Upper lobe of right lung (tissue), 1 donor: ENCODE measurements around the gene SPOPL. TPM values are rescaled to one million over a fixed set of nuclear protein-coding genes. Genes with fewer than 3 reads are reported as not detected.
A peak's percentile ranks its signal among the peaks of the same experiment; 100 is the strongest.

Experiments used
- ATAC-seq: fragments of 200-7000 bp; cut with Tn5 transposase; one replicate; pipeline ENCODE4 v1.9.1; 2020; ENCODE audit warnings: mild to moderate bottlenecking, moderate library complexity
- DNase-seq: peaks from one replicate; pipeline ENCODE4 v3.0.0-alpha.2; 2020
- H3K27ac ChIP-seq: fragments of 200-600 bp; one replicate; pipeline ENCODE4 v1.8.0; 2022
- H3K27me3 ChIP-seq: fragments of 200-600 bp; one replicate; pipeline ENCODE4 v1.8.0; 2022; ENCODE audit warnings: mild to moderate bottlenecking
- H3K36me3 ChIP-seq: fragments of 200-600 bp; one replicate; pipeline ENCODE4 v1.8.0; 2022
- H3K4me1 ChIP-seq: fragments of 200-600 bp; one replicate; pipeline ENCODE4 v1.8.0; 2022
- H3K4me3 ChIP-seq: fragments of 200-600 bp; one replicate; pipeline ENCODE4 v1.8.0; 2022; ENCODE audit warnings: mild to moderate bottlenecking
- H3K9me3 ChIP-seq: fragments of 200-600 bp; one replicate; pipeline ENCODE4 v1.8.0; 2022
- intact Hi-C: fragments of 100-400 bp; cut with DNase I; formaldehyde crosslinking; loops from one replicate; pipeline ENCODE4 v1.11.0; 2022
- total RNA-seq: library from RNA; stranded (reverse); fragmentation: NEBNext Ultra II Directional; extraction: Animal tissue kit (Norgen Biotek cat#: 25700); gene quantifications from one replicate; pipeline ENCODE4 v1.2.1, GENCODE V29; 2021
- TF ChIP-seq, protein P1 (sequence below): fragments of 200-600 bp; IDR thresholded peaks from one replicate; pipeline ENCODE4 v1.8.0; 2022; ENCODE audit warnings: antibody characterized with exemption
- donor health status: DM: no; HTN: yes; CAD: no; lungs with severe emphysema.

SPOPL gene
- total RNA-seq, 1 donor from 2014 or later, result 26.3 TPM

DNA sequence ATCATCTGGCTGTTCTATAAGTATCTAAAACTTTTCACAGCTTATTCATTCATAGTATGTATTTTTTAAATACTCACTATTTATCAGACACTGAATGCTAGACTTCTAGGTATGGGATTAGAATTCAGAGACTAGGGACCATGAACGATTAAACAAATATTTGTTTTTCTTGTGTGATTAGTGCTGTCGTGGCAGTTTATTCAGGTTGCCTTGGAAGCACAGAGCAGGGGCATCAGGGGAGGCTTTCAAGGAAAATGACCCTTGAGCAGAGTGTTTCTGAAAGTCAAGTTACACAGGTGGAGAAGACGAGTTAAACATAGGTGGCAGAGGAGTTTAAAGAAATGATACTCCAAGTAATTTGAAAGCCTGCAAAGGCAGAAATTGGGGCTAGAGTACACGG is 5.7 kb downstream of the SPOPL start:
- DNase-seq (no peak), ATAC-seq (no peak)
- Histone ChIP-seq H3K36me3 (no peaks in the 10 kb centered on the region), H3K4me3 (no peak overlapping the region), H3K27ac (no peak overlapping the region), H3K4me1 (peaks cover 24% of the 10 kb centered on the region), H3K9me3 (no peaks in the 10 kb centered on the region), H3K27me3 (no peaks in the 10 kb centered on the region)
- TF ChIP-seq, protein P1, sequence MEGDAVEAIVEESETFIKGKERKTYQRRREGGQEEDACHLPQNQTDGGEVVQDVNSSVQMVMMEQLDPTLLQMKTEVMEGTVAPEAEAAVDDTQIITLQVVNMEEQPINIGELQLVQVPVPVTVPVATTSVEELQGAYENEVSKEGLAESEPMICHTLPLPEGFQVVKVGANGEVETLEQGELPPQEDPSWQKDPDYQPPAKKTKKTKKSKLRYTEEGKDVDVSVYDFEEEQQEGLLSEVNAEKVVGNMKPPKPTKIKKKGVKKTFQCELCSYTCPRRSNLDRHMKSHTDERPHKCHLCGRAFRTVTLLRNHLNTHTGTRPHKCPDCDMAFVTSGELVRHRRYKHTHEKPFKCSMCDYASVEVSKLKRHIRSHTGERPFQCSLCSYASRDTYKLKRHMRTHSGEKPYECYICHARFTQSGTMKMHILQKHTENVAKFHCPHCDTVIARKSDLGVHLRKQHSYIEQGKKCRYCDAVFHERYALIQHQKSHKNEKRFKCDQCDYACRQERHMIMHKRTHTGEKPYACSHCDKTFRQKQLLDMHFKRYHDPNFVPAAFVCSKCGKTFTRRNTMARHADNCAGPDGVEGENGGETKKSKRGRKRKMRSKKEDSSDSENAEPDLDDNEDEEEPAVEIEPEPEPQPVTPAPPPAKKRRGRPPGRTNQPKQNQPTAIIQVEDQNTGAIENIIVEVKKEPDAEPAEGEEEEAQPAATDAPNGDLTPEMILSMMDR, result no peak
- intact Hi-C loops, result no loop called here

DNA sequence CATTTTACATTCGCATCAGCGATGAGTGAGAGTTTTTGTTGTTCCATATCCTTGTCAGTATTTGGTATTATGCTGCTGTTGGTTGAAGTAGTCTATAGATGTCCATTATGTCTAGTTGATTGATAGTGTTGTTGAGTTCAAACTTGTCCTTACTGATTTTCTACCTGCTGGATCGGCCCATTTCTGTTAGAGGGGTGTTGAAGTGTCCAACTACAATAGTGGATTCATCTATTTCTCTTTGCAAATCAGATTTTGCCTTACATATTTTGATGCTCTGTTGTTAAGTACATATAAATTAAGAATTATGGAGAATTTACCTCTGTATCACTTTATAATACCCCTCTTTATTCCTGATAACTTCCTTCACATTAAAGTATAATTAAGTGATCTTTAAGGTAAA is 8.7 kb downstream of the SPOPL start:
- no peaks in the 10 kb centered on the region for H3K27me3 ChIP-seq
- TF ChIP-seq, protein P1, result no peak
- DNase-seq (no peak), ATAC-seq (no peak)
- H3K4me3 ChIP-seq, result no peak overlapping the region
- H3K36me3 ChIP-seq, result no peaks in the 10 kb centered on the region
- intact Hi-C loops, result no loop called here
- no peak overlapping the region for H3K27ac ChIP-seq
- peaks cover 5% of the 10 kb centered on the region for H3K4me1 ChIP-seq
- no peaks in the 10 kb centered on the region for H3K9me3 ChIP-seq

DNA sequence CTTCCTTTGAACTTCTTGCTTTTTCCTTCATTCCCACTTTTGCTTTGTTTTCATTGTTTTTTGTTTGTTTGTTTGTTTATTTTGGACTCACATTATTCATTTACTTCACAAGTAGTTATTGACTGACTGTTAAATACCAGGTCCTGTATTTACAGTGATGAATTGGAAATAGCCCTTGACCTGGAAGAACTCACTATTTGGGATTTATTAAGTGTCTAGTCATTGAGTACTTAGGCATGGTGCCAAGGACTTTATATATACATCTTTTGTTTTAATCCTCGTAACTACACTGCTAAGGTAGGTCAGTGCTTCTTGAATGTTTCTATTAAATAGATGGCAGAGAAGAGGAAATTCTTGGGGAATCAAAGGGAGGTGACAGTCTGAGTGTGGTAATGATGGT is 11.1 kb downstream of the SPOPL start:
- TF ChIP-seq, protein P1, result no peak
- Histone ChIP-seq H3K27ac (no peak overlapping the region), H3K27me3 (no peaks in the 10 kb centered on the region), H3K9me3 (no peaks in the 10 kb centered on the region), H3K36me3 (no peaks in the 10 kb centered on the region), H3K4me1 (peaks cover 21% of the 10 kb centered on the region), H3K4me3 (no peak overlapping the region)
- ATAC-seq, result no peak
- DNase-seq, result no peak
- intact Hi-C loops, result no loop called here

DNA sequence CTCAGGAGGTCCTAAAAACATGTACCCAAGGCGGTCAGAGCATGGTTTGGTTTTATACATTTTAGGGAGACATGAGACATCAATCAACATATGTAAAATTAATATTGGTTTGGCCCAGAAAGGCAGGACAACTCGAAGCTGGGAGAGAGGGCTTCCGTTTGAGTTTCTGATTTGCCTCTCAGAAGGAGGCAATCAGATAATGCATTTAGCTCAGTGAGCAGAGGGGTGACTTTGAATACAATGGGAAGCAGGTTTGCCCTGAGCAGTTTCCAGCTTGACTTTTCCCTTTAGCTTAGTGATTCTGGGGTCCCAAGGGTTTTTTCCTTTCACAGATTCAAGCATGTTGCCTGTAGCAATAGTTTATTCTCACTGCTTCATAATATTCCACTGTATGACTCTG is 12.6 kb downstream of the SPOPL start:
- no peaks in the 10 kb centered on the region for H3K36me3 ChIP-seq
- TF ChIP-seq, protein P1, result no peak
- ATAC-seq, result no peak
- no peak overlapping the region for H3K4me3 ChIP-seq
- peaks cover 21% of the 10 kb centered on the region for H3K4me1 ChIP-seq
- no peak overlapping the region for H3K27ac ChIP-seq
- H3K9me3 ChIP-seq, result no peaks in the 10 kb centered on the region
- intact Hi-C loops, result no loop called here
- no peaks in the 10 kb centered on the region for H3K27me3 ChIP-seq
- DNase-seq, result no peak

DNA sequence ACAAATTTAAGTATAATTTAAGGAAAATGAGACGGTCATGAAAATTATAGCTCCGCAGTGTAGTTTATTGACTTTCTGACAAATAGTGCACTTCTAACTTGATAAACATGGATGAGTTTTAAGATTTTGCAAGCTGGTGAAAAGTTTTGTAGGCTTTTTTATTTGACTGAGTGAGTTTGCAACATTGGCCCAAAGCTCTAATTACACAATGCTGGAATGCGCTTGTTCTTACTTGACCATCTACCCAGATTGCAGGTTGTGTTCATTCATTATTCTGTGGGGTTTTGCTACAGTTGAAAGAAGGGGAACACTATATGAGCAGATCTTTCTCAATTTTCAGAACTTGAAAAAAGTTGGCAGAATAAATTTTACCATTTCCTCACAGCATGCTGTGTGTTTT is 13.5 kb downstream of the SPOPL start:
- intact Hi-C loops, result no loop called here
- H3K4me1 ChIP-seq, result peaks cover 25% of the 10 kb centered on the region

More for the DNA sequence above, 13.5 kb downstream of the SPOPL start:
- TF ChIP-seq, protein P1, result no peak
- no peak overlapping the region for H3K4me3 ChIP-seq
- no peaks in the 10 kb centered on the region for H3K36me3 ChIP-seq
- no peaks in the 10 kb centered on the region for H3K27me3 ChIP-seq
- no peak overlapping the region for H3K27ac ChIP-seq
- ATAC-seq (peak; percentile 48), DNase-seq (no peak)
- no peaks in the 10 kb centered on the region for H3K9me3 ChIP-seq
